ENCODE measurements around the gene BTNL3. TPM values are rescaled to one million over a fixed set of nuclear protein-coding genes. Genes with fewer than 3 reads are reported as not detected.
A peak's percentile ranks its signal among the peaks of the same experiment; 100 is the strongest.

Gene BTNL3
- total RNA-seq, 4 donors from 2014 or later, result 0.17 TPM; not detected in 3

GRCh38 chr5:181047288-181047687 is 58.6 kb downstream of the BTNL3 start:
- ATAC-seq (no peak), DNase-seq (no peak)
- no peak overlapping the region for H3K27ac ChIP-seq
- H3K36me3 ChIP-seq, result no peaks in the 10 kb centered on the region
- in situ Hi-C loops (cut with MboI; ENCODE audit: low sequenced_read_pairs in 4 of 4), result no loop called here
- H3K4me3 ChIP-seq, result no peak overlapping the region
- TF ChIP-seq POLR2A (IDR thresholded peaks at IDR 0.05), result no peak
- TF ChIP-seq CTCF (IDR thresholded peaks at IDR 0.05 in 4 of 5, conservative IDR thresholded peaks at IDR 0.05 in 1 of 5), result no peak
- H3K27me3 ChIP-seq, result peaks cover 16 to 44% (median 27%) of the 10 kb centered on the region in 3 donors
- no peaks in the 10 kb centered on the region for H3K4me1 ChIP-seq
- no peaks in the 10 kb centered on the region for H3K9me3 ChIP-seq
- intact Hi-C loops (cut with DNase I; ENCODE audit: low total_unique reads), result no loop called here

GRCh38 chr5:181047921-181048320 is 59.3 kb downstream of the BTNL3 start:
- in situ Hi-C loops (cut with MboI; ENCODE audit: low sequenced_read_pairs in 4 of 4) (no loop called here), intact Hi-C loops (cut with DNase I; ENCODE audit: low total_unique reads) (no loop called here)
- no peaks in the 10 kb centered on the region for H3K4me1 ChIP-seq
- H3K9me3 ChIP-seq, result no peaks in the 10 kb centered on the region
- ATAC-seq (no peak), DNase-seq (no peak)
- H3K27ac ChIP-seq, result no peak overlapping the region
- no peak overlapping the region for H3K4me3 ChIP-seq
- TF ChIP-seq CTCF (IDR thresholded peaks at IDR 0.05 in 4 of 5, conservative IDR thresholded peaks at IDR 0.05 in 1 of 5) (no peak), POLR2A (IDR thresholded peaks at IDR 0.05) (no peak)
- peaks cover 19 to 48% (median 29%) of the 10 kb centered on the region in 3 donors for H3K27me3 ChIP-seq
- no peaks in the 10 kb centered on the region for H3K36me3 ChIP-seq

- TF ChIP-seq CTCF (IDR thresholded peaks at IDR 0.05 in 4 of 5, conservative IDR thresholded peaks at IDR 0.05 in 1 of 5) (no peak), POLR2A (IDR thresholded peaks at IDR 0.05) (no peak)
- no peaks in the 10 kb centered on the region for H3K9me3 ChIP-seq
- H3K4me1 ChIP-seq, result peaks cover 0 to 3% of the 10 kb centered on the region in 2 donors
- in situ Hi-C loops (cut with MboI; ENCODE audit: low sequenced_read_pairs in 4 of 4) (no loop called here), intact Hi-C loops (cut with DNase I; ENCODE audit: low total_unique reads) (loop anchor here (10.0 kb wide), 1 partner anchor 185 kb away; the partner anchor contains the start of gene ZFP62)
- H3K4me3 ChIP-seq, result no peak overlapping the region
- DNase-seq (no peak), ATAC-seq (no peak)
- peaks cover 40 to 68% (median 50%) of the 10 kb centered on the region in 3 donors for H3K27me3 ChIP-seq
- H3K36me3 ChIP-seq, result no peaks in the 10 kb centered on the region
- H3K27ac ChIP-seq, result peak overlapping the region in 2 of 4 donors; percentile 44
Observed at GRCh38 chr5:181050016-181050415, 61.4 kb downstream of the BTNL3 start.

- H3K9me3 ChIP-seq, result no peaks in the 10 kb centered on the region
- peak overlapping the region in 3 of 4 donors; percentile 25 to 49 (median 40) for H3K27ac ChIP-seq
Observed at GRCh38 chr5:181051841-181052671, 63.4 kb downstream of the BTNL3 start.

More at GRCh38 chr5:181051841-181052671, 63.4 kb downstream of the BTNL3 start:
- H3K27me3 ChIP-seq, result peaks cover 55 to 71% (median 65%) of the 10 kb centered on the region in 3 donors
- ATAC-seq (peak in 1 of 2 donors; percentile 14), DNase-seq (no peak)
- intact Hi-C loops (cut with DNase I; ENCODE audit: low total_unique reads), result loop anchor here (10.0 kb wide), 1 partner anchor 187 kb away; the partner anchor contains the start of gene ZFP62
- peaks cover 0 to 3% of the 10 kb centered on the region in 2 donors for H3K4me1 ChIP-seq
- TF ChIP-seq POLR2A (IDR thresholded peaks at IDR 0.05) (no peak), CTCF (IDR thresholded peaks at IDR 0.05 in 4 of 5, conservative IDR thresholded peaks at IDR 0.05 in 1 of 5) (no peak)
- in situ Hi-C loops (cut with MboI; ENCODE audit: low sequenced_read_pairs in 4 of 4), result no loop called here
- H3K4me3 ChIP-seq, result peak overlapping the region in 3 of 4 donors; percentile 35 to 52 (median 43)
- H3K36me3 ChIP-seq, result no peaks in the 10 kb centered on the region

All from gastrocnemius medialis (tissue), 4 donors.